Stimulated activated CD4-positive, alpha-beta T cell treated with anti-CD3 and anti-CD28 coated beads, Interleukin-15, amount 100 ng/mL, for 1 hour (primary cell): ENCODE data around the gene DTX3L.

ENCODE experiments used
- DNase-seq, 2 donors: peaks; one replicate each; pipeline ENCODE4 v3.0.0-alpha.2; 2020; ENCODE audit warnings: low read depth in 1 of 2, low spot score in 1 of 2

Gene DTX3L

GRCh38 chr3:122564155-122564912 is at the start of gene DTX3L, which contains the start of gene PARP9:
Gene DTX3L, plus strand, starts transcription at chr3:122564338. Its CDS starts 89 bp downstream, at chr3:122564427.
Gene PARP9, minus strand, starts transcription at chr3:122564300. Its CDS starts 4,680 bp downstream, at chr3:122559620.
- peak; percentile 54 to 55 for DNase-seq

- DNase-seq, result no peak
Measured at GRCh38 chr3:122515020-122515468, 49.1 kb upstream of the DTX3L start.

GRCh38 chr3:122515870-122516269 is 48.3 kb upstream of the DTX3L start:
- DNase-seq, result no peak

- no peak for DNase-seq
Measured at GRCh38 chr3:122516846-122517360, 47.2 kb upstream of the DTX3L start.

- DNase-seq, result no peak
Measured at GRCh38 chr3:122519693-122520092, 44.4 kb upstream of the DTX3L start.

GRCh38 chr3:122520861-122521260 is 43.3 kb upstream of the DTX3L start:
- no peak for DNase-seq

- DNase-seq, result no peak
Measured at GRCh38 chr3:122523317-122523716, 40.8 kb upstream of the DTX3L start.

- no peak for DNase-seq
Measured at GRCh38 chr3:122530164-122530563, 34.0 kb upstream of the DTX3L start.

GRCh38 chr3:122533480-122533879 is 30.7 kb upstream of the DTX3L start:
- no peak for DNase-seq

- DNase-seq, result no peak
Measured at GRCh38 chr3:122533931-122534334, 30.2 kb upstream of the DTX3L start.

- DNase-seq, result no peak
Measured at GRCh38 chr3:122535964-122536631, 28.0 kb upstream of the DTX3L start.

- no peak for DNase-seq
Measured at GRCh38 chr3:122536632-122537001, 27.5 kb upstream of the DTX3L start.

- DNase-seq, result no peak
Measured at GRCh38 chr3:122538956-122539490, 25.1 kb upstream of the DTX3L start.

- DNase-seq, result no peak
Measured at GRCh38 chr3:122546151-122546550, 18.0 kb upstream of the DTX3L start.

- DNase-seq, result no peak
Measured at GRCh38 chr3:122548076-122548475, 16.1 kb upstream of the DTX3L start.

GRCh38 chr3:122548619-122549018 is 15.5 kb upstream of the DTX3L start:
- no peak for DNase-seq

GRCh38 chr3:122553171-122553570 is 11.0 kb upstream of the DTX3L start:
- DNase-seq, result no peak

GRCh38 chr3:122555275-122556071 is 8.7 kb upstream of the DTX3L start:
- DNase-seq, result no peak

- DNase-seq, result no peak
Measured at GRCh38 chr3:122557356-122557755, 6.8 kb upstream of the DTX3L start.

- no peak for DNase-seq
Measured at GRCh38 chr3:122558605-122559004, 5.5 kb upstream of the DTX3L start.

GRCh38 chr3:122559906-122560305 is 4.2 kb upstream of the DTX3L start:
- DNase-seq, result no peak
